ENCODE data around the gene SH3BGRL. TPM values are rescaled to one million over a fixed set of nuclear protein-coding genes. Genes with fewer than 3 reads are reported as not detected.
A peak's percentile ranks its signal among the peaks of the same experiment; 100 is the strongest.

The SH3BGRL gene
- total RNA-seq, 1 experiment from 2014 or later: 46.6 TPM

GRCh38 chrX:81202456-81202819 lies 536 bp downstream of the SH3BGRL start:
- peak overlapping the region; percentile 61 for H3K4me2 ChIP-seq
- no peaks in the 10 kb centered on the region for H3K9me3 ChIP-seq (ENCODE audit: insufficient read depth, low read depth)
- ChIA-PET CTCF (no interaction called here), POLR2A (ENCODE audit: unreplicated experiment) (interaction anchor here (0.7 kb wide), 1 partner anchor 80 kb away, joined by 8 read pairs; no protein-coding TSS in a partner anchor)
- DNase-seq: no peak
- H2AFZ ChIP-seq: 0 out of 2 replicates have a peak overlapping the region, but pooled peaks have one; percentile 68
- no peak overlapping the region for H3K4me3 ChIP-seq
- BruUV-seq (replicated peaks): TSS peak; percentile 64
- no peaks in the 10 kb centered on the region for H3K79me2 ChIP-seq (ENCODE audit: low read depth)
- TF ChIP-seq, protein P1, sequence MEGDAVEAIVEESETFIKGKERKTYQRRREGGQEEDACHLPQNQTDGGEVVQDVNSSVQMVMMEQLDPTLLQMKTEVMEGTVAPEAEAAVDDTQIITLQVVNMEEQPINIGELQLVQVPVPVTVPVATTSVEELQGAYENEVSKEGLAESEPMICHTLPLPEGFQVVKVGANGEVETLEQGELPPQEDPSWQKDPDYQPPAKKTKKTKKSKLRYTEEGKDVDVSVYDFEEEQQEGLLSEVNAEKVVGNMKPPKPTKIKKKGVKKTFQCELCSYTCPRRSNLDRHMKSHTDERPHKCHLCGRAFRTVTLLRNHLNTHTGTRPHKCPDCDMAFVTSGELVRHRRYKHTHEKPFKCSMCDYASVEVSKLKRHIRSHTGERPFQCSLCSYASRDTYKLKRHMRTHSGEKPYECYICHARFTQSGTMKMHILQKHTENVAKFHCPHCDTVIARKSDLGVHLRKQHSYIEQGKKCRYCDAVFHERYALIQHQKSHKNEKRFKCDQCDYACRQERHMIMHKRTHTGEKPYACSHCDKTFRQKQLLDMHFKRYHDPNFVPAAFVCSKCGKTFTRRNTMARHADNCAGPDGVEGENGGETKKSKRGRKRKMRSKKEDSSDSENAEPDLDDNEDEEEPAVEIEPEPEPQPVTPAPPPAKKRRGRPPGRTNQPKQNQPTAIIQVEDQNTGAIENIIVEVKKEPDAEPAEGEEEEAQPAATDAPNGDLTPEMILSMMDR (conservative IDR thresholded peaks at IDR 0.05): no peak
- no peak for TF ChIP-seq EZH2 (IDR thresholded peaks at IDR 0.05; ENCODE audit: low read depth)
- H4K20me1 ChIP-seq (ENCODE audit: insufficient read depth): no peaks in the 10 kb centered on the region
- no peaks in the 10 kb centered on the region for H3F3A ChIP-seq (ENCODE audit: insufficient read depth, low read depth)
- H3K9me2 ChIP-seq (ENCODE audit: insufficient read depth): no peaks in the 10 kb centered on the region
- intact Hi-C loops (cut with micrococcal nuclease; ENCODE audit: unreplicated experiment): loop anchor here (2.0 to 10.0 kb wide), 3 partner anchors 58 to 328 kb away; no protein-coding TSS in a partner anchor
- no peaks in the 10 kb centered on the region for H3K27me3 ChIP-seq (ENCODE audit: insufficient read depth, low read depth)
- H3K4me1 ChIP-seq (replicated peaks; ENCODE audit: insufficient read depth): no peaks in the 10 kb centered on the region
- H3K27ac ChIP-seq: no peak overlapping the region
- H3K36me3 ChIP-seq (ENCODE audit: low read depth): no peaks in the 10 kb centered on the region

DNA sequence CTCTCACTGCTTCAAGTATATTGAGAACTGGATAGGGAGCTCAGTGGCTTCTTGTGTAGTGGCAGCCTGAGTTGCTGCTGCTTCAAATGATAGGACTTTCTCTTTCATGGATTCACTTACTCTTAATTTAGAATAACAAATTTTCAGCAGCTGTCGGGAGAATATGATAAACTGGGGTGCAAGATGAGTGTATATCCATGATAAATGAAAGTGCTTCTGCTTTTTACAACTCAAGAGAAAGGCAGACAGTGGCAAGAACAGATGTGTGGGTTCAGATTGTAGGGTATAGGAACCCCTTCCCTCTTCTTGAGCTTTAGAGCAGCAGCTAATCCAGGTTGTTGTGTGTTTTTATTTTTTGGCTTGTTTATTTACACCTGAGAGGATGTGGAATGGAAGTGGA lies 1.0 kb downstream of the SH3BGRL start:
- intact Hi-C loops (cut with micrococcal nuclease; ENCODE audit: unreplicated experiment): loop anchor here (2.0 to 10.0 kb wide), 3 partner anchors 58 to 328 kb away; no protein-coding TSS in a partner anchor

GRCh38 chrX:81205551-81205950 lies 3.6 kb downstream of the SH3BGRL start:
- no peak for TF ChIP-seq EZH2 (IDR thresholded peaks at IDR 0.05; ENCODE audit: low read depth)
- no peaks in the 10 kb centered on the region for H3K36me3 ChIP-seq (ENCODE audit: low read depth)
- no peaks in the 10 kb centered on the region for H4K20me1 ChIP-seq (ENCODE audit: insufficient read depth)
- intact Hi-C loops (cut with micrococcal nuclease; ENCODE audit: unreplicated experiment): loop anchor here (10.0 kb wide), 2 partner anchors 129 to 331 kb away; no protein-coding TSS in a partner anchor
- H2AFZ ChIP-seq: no peak overlapping the region
- ChIA-PET POLR2A (ENCODE audit: unreplicated experiment) (no interaction called here), CTCF (no interaction called here)
- H3K9me3 ChIP-seq (ENCODE audit: insufficient read depth, low read depth): no peaks in the 10 kb centered on the region
- H3F3A ChIP-seq (ENCODE audit: insufficient read depth, low read depth): no peaks in the 10 kb centered on the region
- H3K27me3 ChIP-seq (ENCODE audit: insufficient read depth, low read depth): no peaks in the 10 kb centered on the region
- H3K79me2 ChIP-seq (ENCODE audit: low read depth): no peaks in the 10 kb centered on the region
- DNase-seq: no peak
- no TSS peak for BruUV-seq (replicated peaks)
- no peak overlapping the region for H3K4me2 ChIP-seq
- H3K4me3 ChIP-seq: no peak overlapping the region
- H3K27ac ChIP-seq: no peak overlapping the region
- no peaks in the 10 kb centered on the region for H3K4me1 ChIP-seq (replicated peaks; ENCODE audit: insufficient read depth)
- no peaks in the 10 kb centered on the region for H3K9me2 ChIP-seq (ENCODE audit: insufficient read depth)

More for the DNA sequence above, 1.0 kb downstream of the SH3BGRL start:
- no peaks in the 10 kb centered on the region for H3K79me2 ChIP-seq (ENCODE audit: low read depth)
- POLR2A ChIA-PET (ENCODE audit: unreplicated experiment): interaction anchor here (0.5 kb wide), 1 partner anchor 10 kb away, joined by 3 read pairs; no protein-coding TSS in a partner anchor
- H3K36me3 ChIP-seq (ENCODE audit: low read depth): no peaks in the 10 kb centered on the region
- H3F3A ChIP-seq (ENCODE audit: insufficient read depth, low read depth): no peaks in the 10 kb centered on the region
- H3K9me3 ChIP-seq (ENCODE audit: insufficient read depth, low read depth): no peaks in the 10 kb centered on the region
- H3K27ac ChIP-seq: no peak overlapping the region
- BruUV-seq (replicated peaks): no TSS peak
- TF ChIP-seq, protein P1 (conservative IDR thresholded peaks at IDR 0.05): no peak
- no peak for TF ChIP-seq EZH2 (IDR thresholded peaks at IDR 0.05; ENCODE audit: low read depth)
- DNase-seq: no peak
- no peak overlapping the region for H3K4me2 ChIP-seq
- no peak overlapping the region for H2AFZ ChIP-seq
- H3K4me3 ChIP-seq: no peak overlapping the region
- H3K4me1 ChIP-seq (replicated peaks; ENCODE audit: insufficient read depth): no peaks in the 10 kb centered on the region
- H3K27me3 ChIP-seq (ENCODE audit: insufficient read depth, low read depth): no peaks in the 10 kb centered on the region
- CTCF ChIA-PET: no interaction called here
- H4K20me1 ChIP-seq (ENCODE audit: insufficient read depth): no peaks in the 10 kb centered on the region
- H3K9me2 ChIP-seq (ENCODE audit: insufficient read depth): no peaks in the 10 kb centered on the region

DNA sequence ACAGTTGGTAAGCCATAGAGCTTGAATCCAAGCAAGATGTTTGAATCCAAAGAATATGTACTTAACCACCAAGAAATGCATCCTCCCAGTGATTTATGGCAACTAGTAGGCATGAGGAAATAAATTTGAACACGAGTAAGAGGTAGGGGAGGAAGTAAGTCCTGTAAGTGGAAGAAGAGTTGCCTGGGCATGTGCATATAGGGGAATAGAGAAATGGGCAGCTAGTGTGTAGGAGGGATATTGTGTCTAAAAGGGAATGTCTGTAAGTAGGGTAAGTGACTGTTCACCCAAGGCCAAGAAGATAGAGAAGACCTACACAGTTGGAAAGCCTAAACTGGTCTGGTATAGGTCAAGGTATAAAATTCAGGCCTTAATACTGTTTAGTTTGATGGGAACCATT lies 4.6 kb downstream of the SH3BGRL start:
- POLR2A ChIA-PET (ENCODE audit: unreplicated experiment): no interaction called here
- intact Hi-C loops (cut with micrococcal nuclease; ENCODE audit: unreplicated experiment): loop anchor here (10.0 kb wide), 2 partner anchors 128 to 332 kb away; no protein-coding TSS in a partner anchor

More for the DNA sequence above, 4.6 kb downstream of the SH3BGRL start:
- no peak overlapping the region for H3K4me2 ChIP-seq
- no peaks in the 10 kb centered on the region for H3K9me2 ChIP-seq (ENCODE audit: insufficient read depth)
- H3K27me3 ChIP-seq (ENCODE audit: insufficient read depth, low read depth): no peaks in the 10 kb centered on the region
- no peak overlapping the region for H3K27ac ChIP-seq
- H2AFZ ChIP-seq: no peak overlapping the region
- H3F3A ChIP-seq (ENCODE audit: insufficient read depth, low read depth): no peaks in the 10 kb centered on the region
- TF ChIP-seq, protein P1 (conservative IDR thresholded peaks at IDR 0.05): no peak
- no peak for TF ChIP-seq EZH2 (IDR thresholded peaks at IDR 0.05; ENCODE audit: low read depth)
- DNase-seq: no peak
- H3K79me2 ChIP-seq (ENCODE audit: low read depth): no peaks in the 10 kb centered on the region
- H3K36me3 ChIP-seq (ENCODE audit: low read depth): no peaks in the 10 kb centered on the region
- no TSS peak for BruUV-seq (replicated peaks)
- no peaks in the 10 kb centered on the region for H3K9me3 ChIP-seq (ENCODE audit: insufficient read depth, low read depth)
- no peaks in the 10 kb centered on the region for H4K20me1 ChIP-seq (ENCODE audit: insufficient read depth)
- CTCF ChIA-PET: no interaction called here
- no peaks in the 10 kb centered on the region for H3K4me1 ChIP-seq (replicated peaks; ENCODE audit: insufficient read depth)
- no peak overlapping the region for H3K4me3 ChIP-seq

Measured in PC-9 (cell line).